GM12878 (cell line): Measurements from ENCODE around the gene DNAH9.

Experiments
- ATF2 ChIP-seq: IDR thresholded peaks from 2 replicates; pipeline ENCODE4 v1.6.1; 2012; ENCODE audit warnings: low read length, inconsistent platforms
- CREB1 ChIP-seq: IDR thresholded peaks from 2 replicates; pipeline ENCODE4 v1.6.1; 2012; ENCODE audit warnings: low read depth, mild to moderate bottlenecking, inconsistent platforms
- CTCF ChIP-seq, 3 experiments: IDR thresholded peaks in 2 of 3; conservative IDR thresholded peaks in 1 of 3; 2 replicates each; pipeline ENCODE4 v1.5.1; 2011; ENCODE audit warnings: low read depth in 3 of 3, low read length in 3 of 3, mild to moderate bottlenecking in 3 of 3, control low read depth in 2 of 3, moderate library complexity in 2 of 3, inconsistent platforms in 1 of 3, mixed read lengths in 1 of 3; ENCODE audit not compliant: control insufficient read depth in 2 of 3, insufficient read depth in 1 of 3; ENCODE audit errors: extremely low read depth in 1 of 3
- ESRRA ChIP-seq: IDR thresholded peaks from 2 replicates; pipeline ENCODE4 v1.6.1; 2012; ENCODE audit warnings: mild to moderate bottlenecking, low read length, improper control_type of control experiment
- HDGF ChIP-seq: fragments of 450-650 bp; IDR thresholded peaks from 2 replicates; pipeline ENCODE4 v1.6.1; 2016; ENCODE audit warnings: antibody characterized with exemption
- KAT2A ChIP-seq: conservative IDR thresholded peaks from 2 replicates; pipeline ENCODE4 v1.6.1; 2011; ENCODE audit warnings: low read depth, low read length; ENCODE audit not compliant: control insufficient read depth
- MAX ChIP-seq: IDR thresholded peaks from 2 replicates; pipeline ENCODE4 v1.6.1; 2012; ENCODE audit warnings: low read depth, low read length, improper control_type of control experiment
- NFIC ChIP-seq: IDR thresholded peaks from 2 replicates; pipeline ENCODE4 v1.6.1; 2012; ENCODE audit warnings: low read depth, mild to moderate bottlenecking, inconsistent platforms, low read length, moderate library complexity
- NRF1 ChIP-seq: conservative IDR thresholded peaks from 2 replicates; pipeline ENCODE4 v1.6.1; 2011; ENCODE audit warnings: mild to moderate bottlenecking, low read depth, low read length, improper control_type of control experiment
- SIN3A ChIP-seq: IDR thresholded peaks from 2 replicates; pipeline ENCODE4 v1.6.1; 2012; ENCODE audit warnings: low read depth, low read length, improper control_type of control experiment
- SP1 ChIP-seq: IDR thresholded peaks from one replicate; pipeline ENCODE4 v1.6.1; 2011; ENCODE audit warnings: low read depth, low read length
- SPI1 ChIP-seq: IDR thresholded peaks from 2 replicates; pipeline ENCODE4 v1.6.1; 2011; ENCODE audit warnings: low read depth, mild to moderate bottlenecking, low read length, moderate library complexity, borderline replicate concordance; ENCODE audit not compliant: insufficient read depth
- ZBTB33 ChIP-seq: fragments of 450-650 bp; IDR thresholded peaks from 2 replicates; pipeline ENCODE4 v1.6.1; 2017; ENCODE audit warnings: mild to moderate bottlenecking

- TF ChIP-seq NFIC (no peak), NRF1 (no peak), ZBTB33 (no peak), MAX (no peak), HDGF (no peak), ATF2 (no peak), SIN3A (no peak), CTCF (IDR thresholded peaks at IDR 0.05 in 2 of 3, conservative IDR thresholded peaks at IDR 0.05 in 1 of 3; ENCODE audit: control insufficient read depth in 2 of 3, extremely low read depth in 1 of 3, insufficient read depth in 1 of 3, low read depth in 3 of 3, low read length in 3 of 3) (no peak), KAT2A (no peak), SP1 (no peak), CREB1 (no peak), SPI1 (no peak), ESRRA (no peak)
These were observed 401.4 kb downstream of the DNAH9 start for GRCh38 chr17:11999696-12000095.
